Left kidney (tissue), 2 donors: ENCODE results near the gene ZBTB20. TPM values are rescaled to one million over a fixed set of nuclear protein-coding genes. Genes with fewer than 3 reads are reported as not detected.

Experiments used
- DNase-seq: peaks from one replicate; pipeline ENCODE4 v3.0.0-alpha.2; 2013
- polyA plus RNA-seq: library from polyadenylated mRNA; unstranded; fragments of 120-200 nt; gene quantifications from one replicate; pipeline ENCODE4 v1.2.1, GENCODE V29; 2013; ENCODE audit not compliant: insufficient read length

ZBTB20 gene
- polyA plus RNA-seq, 1 donor = 5.6 TPM

GRCh38 chr3:114867835-114868503 lies 279.1 kb downstream of the ZBTB20 start:
- DNase-seq = no peak

- DNase-seq = no peak
These were observed 279.7 kb downstream of the ZBTB20 start for GRCh38 chr3:114867359-114867758.

- no peak for DNase-seq
These were observed 280.7 kb downstream of the ZBTB20 start for GRCh38 chr3:114866430-114866829.

GRCh38 chr3:114864970-114865369 lies 282.1 kb downstream of the ZBTB20 start:
- no peak for DNase-seq

- no peak for DNase-seq
These were observed 283.2 kb downstream of the ZBTB20 start for GRCh38 chr3:114863848-114864247.

- DNase-seq = no peak
These were observed 285.4 kb downstream of the ZBTB20 start for GRCh38 chr3:114861666-114862065.

GRCh38 chr3:114860531-114860930 lies 286.6 kb downstream of the ZBTB20 start:
- DNase-seq = no peak

GRCh38 chr3:114858329-114858728 lies 288.8 kb downstream of the ZBTB20 start:
- no peak for DNase-seq

- no peak for DNase-seq
These were observed 289.8 kb downstream of the ZBTB20 start for GRCh38 chr3:114857299-114857701.

GRCh38 chr3:114856835-114857234 lies 290.3 kb downstream of the ZBTB20 start:
- DNase-seq = no peak

- no peak for DNase-seq
These were observed 291.2 kb downstream of the ZBTB20 start for GRCh38 chr3:114855839-114856238.

GRCh38 chr3:114852966-114853365 lies 294.1 kb downstream of the ZBTB20 start:
- no peak for DNase-seq

- no peak for DNase-seq
These were observed 296.2 kb downstream of the ZBTB20 start for GRCh38 chr3:114850898-114851297.

GRCh38 chr3:114848643-114849350 lies 298.3 kb downstream of the ZBTB20 start:
- DNase-seq = no peak

- no peak for DNase-seq
These were observed 299.0 kb downstream of the ZBTB20 start for GRCh38 chr3:114848082-114848481.

- no peak for DNase-seq
These were observed 299.5 kb downstream of the ZBTB20 start for GRCh38 chr3:114847564-114847963.

- DNase-seq = no peak
These were observed 300.3 kb downstream of the ZBTB20 start for GRCh38 chr3:114846779-114847178.

GRCh38 chr3:114846252-114846651 lies 300.8 kb downstream of the ZBTB20 start:
- no peak for DNase-seq

- no peak for DNase-seq
These were observed 305.6 kb downstream of the ZBTB20 start for GRCh38 chr3:114841515-114841914.

GRCh38 chr3:114839476-114839875 lies 307.6 kb downstream of the ZBTB20 start:
- DNase-seq = no peak

- DNase-seq = no peak
These were observed 309.1 kb downstream of the ZBTB20 start for GRCh38 chr3:114838025-114838424.

- DNase-seq = no peak
These were observed 312.7 kb downstream of the ZBTB20 start for GRCh38 chr3:114834175-114834940.

- no peak for DNase-seq
These were observed 315.2 kb downstream of the ZBTB20 start for GRCh38 chr3:114831861-114832260.
